AG10803 (cell line): ENCODE data around the gene CADM1.

Experiments used
- DNase-seq: peaks from one replicate; pipeline ENCODE4 v3.0.0; 2010; ENCODE audit warnings: low read depth
- H3K4me3 ChIP-seq: 2 replicates; pipeline ENCODE4 v1.5.1; 2011; ENCODE audit warnings: mild to moderate bottlenecking, low read length, control low read depth
- CTCF ChIP-seq: conservative IDR thresholded peaks from 2 replicates; pipeline ENCODE4 v1.5.1; 2011; ENCODE audit warnings: mild to moderate bottlenecking, low read length, control low read depth, inconsistent platforms

Gene CADM1

GRCh38 chr11:115515647-115516395, 11.6 kb upstream of the CADM1 start:
- no peak for DNase-seq
- no peak overlapping the region for H3K4me3 ChIP-seq
- no peak for TF ChIP-seq CTCF

DNA sequence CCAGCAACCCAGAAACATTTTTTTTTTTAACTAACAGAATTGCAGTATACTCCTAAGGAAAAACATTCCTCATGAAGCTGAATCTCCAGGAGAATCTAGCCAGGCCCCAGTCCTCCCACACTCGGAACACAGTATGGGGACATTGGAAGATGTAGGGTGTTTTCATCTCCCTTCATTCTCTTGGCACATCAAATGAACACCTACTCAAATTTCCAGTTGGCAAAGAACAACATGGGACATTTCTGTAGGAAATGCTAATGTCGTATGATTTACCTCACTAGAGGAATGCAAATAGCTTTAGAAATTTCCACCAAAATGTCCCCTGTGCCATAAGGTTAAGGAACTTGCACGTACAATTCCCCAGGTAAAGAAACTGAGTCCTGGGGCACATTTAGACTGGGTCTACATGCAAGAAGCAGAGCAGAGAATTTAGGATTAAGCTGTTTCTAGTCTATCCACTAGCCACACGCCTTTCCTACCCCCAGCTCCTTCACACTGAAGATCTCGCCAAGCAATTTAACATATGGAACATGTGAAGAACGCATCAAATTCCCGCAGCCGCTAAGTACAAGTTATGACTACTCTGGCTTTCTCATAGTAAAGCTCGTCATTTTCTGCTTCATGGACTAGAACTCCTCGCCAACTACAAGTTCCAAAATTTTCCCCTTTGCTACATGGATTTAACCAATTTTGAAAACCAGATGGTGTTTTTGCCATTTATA, 2.9 kb upstream of the CADM1 start:
- DNase-seq: no peak
- H3K4me3 ChIP-seq: no peak overlapping the region
- no peak for TF ChIP-seq CTCF

GRCh38 chr11:115505175-115505574, 960 bp upstream of the CADM1 start:
- no peak overlapping the region; the same call in 1 of the 2 replicates for H3K4me3 ChIP-seq
- TF ChIP-seq CTCF: no peak
- no peak for DNase-seq

- H3K4me3 ChIP-seq: peak overlapping the region; percentile 62
- no peak for DNase-seq
- TF ChIP-seq CTCF: no peak
These were observed 334 bp downstream of the CADM1 start for GRCh38 chr11:115503886-115504275.

DNA sequence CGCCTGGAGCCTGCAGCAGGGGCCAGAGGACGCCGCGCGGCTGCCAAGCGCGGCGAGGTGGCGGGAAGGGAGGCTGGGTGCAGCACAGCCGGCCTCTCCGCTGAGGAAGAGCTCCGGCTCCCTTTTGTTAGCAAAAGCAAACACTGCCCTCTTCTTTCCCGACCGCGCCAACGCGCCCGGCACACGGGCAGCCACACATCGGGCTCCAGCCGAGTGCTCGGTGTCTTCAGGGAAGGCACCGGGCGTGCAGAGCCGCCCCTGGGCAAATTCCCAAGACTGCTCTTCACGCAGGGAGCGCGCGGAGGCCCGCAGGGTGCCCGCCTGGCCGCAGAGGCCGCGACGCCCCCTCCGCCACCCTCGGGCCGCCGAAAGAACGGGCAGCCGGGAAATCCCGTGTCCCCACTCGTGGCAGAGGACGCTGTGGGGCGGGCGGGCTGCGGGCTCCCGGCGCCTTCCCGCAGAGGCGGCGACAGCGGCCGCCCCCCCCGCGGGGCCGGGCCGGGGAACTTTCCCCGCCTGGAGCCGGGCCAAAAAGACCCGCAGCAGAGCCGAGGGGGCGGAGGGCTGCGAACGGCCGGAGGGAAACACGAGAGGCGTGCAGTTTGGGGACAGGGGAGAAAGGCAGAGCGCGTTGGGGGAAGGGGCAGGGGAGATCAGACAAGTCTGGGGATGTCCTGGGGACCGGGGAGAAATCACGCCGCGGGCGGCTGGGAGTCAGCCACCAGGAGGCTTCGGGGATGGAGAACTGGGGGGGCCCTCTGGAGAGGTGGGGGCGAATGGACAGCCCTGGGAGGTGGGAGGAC, 931 bp downstream of the CADM1 start:
- DNase-seq: peak; percentile 39
- peak; percentile 36 for TF ChIP-seq CTCF
- H3K4me3 ChIP-seq: peak overlapping the region; percentile 62

GRCh38 chr11:115502636-115503082, 1.6 kb downstream of the CADM1 start:
- no peak for DNase-seq
- no peak for TF ChIP-seq CTCF
- H3K4me3 ChIP-seq: peak overlapping the region; percentile 47
